ENCODE results near the gene PSMD3.
"Not testable (repeated sequence)": the region's sequence is repeated elsewhere in the genome, so short reads cannot be mapped to it uniquely, and the experiment has no call there.

PSMD3 gene

GRCh38 chr17:39980351-39981206, at the start of gene PSMD3:
Gene PSMD3 (plus strand): TSS chr17:39980807. CDS start chr17:39980971, 164 bp downstream.
- DNase-seq, result peak; percentile 98

GRCh38 chr17:39933912-39934311, 46.7 kb upstream of the PSMD3 start:
- no peak for DNase-seq

- no peak for DNase-seq
Measured at GRCh38 chr17:39934324-39934723, 46.3 kb upstream of the PSMD3 start.

GRCh38 chr17:39935909-39936308, 44.7 kb upstream of the PSMD3 start:
- no peak for DNase-seq

- DNase-seq, result no peak
Measured at GRCh38 chr17:39937447-39937846, 43.2 kb upstream of the PSMD3 start.

GRCh38 chr17:39938140-39938869, 42.3 kb upstream of the PSMD3 start:
- DNase-seq, result no peak

GRCh38 chr17:39939106-39939505, 41.5 kb upstream of the PSMD3 start:
- no peak for DNase-seq

- DNase-seq, result no peak
Measured at GRCh38 chr17:39939588-39940419, 40.8 kb upstream of the PSMD3 start.

- DNase-seq, result no peak
Measured at GRCh38 chr17:39943702-39944392, 36.8 kb upstream of the PSMD3 start.

- DNase-seq, result no peak
Measured at GRCh38 chr17:39944393-39944711, 36.3 kb upstream of the PSMD3 start.

- DNase-seq, result no peak
Measured at GRCh38 chr17:39946551-39947330, 33.9 kb upstream of the PSMD3 start.

- not testable (repeated sequence) for DNase-seq
Measured at GRCh38 chr17:39948489-39948828, 32.1 kb upstream of the PSMD3 start.

GRCh38 chr17:39949028-39949427, 31.6 kb upstream of the PSMD3 start:
- no peak for DNase-seq

- DNase-seq, result no peak
Measured at GRCh38 chr17:39950871-39951348, 29.7 kb upstream of the PSMD3 start.

- DNase-seq, result no peak
Measured at GRCh38 chr17:39951924-39952679, 28.5 kb upstream of the PSMD3 start.

- peak; percentile 97 for DNase-seq
Measured at GRCh38 chr17:39952680-39953470, 27.7 kb upstream of the PSMD3 start.

GRCh38 chr17:39953471-39953888, 27.1 kb upstream of the PSMD3 start:
- no peak for DNase-seq

GRCh38 chr17:39954876-39955275, 25.7 kb upstream of the PSMD3 start:
- no peak for DNase-seq

- no peak for DNase-seq
Measured at GRCh38 chr17:39955726-39956225, 24.8 kb upstream of the PSMD3 start.

GRCh38 chr17:39960524-39961041, 20.0 kb upstream of the PSMD3 start:
- DNase-seq, result no peak
